MCF 10A (cell line): Measurements from ENCODE around the gene MKKS. TPM values are rescaled to one million over a fixed set of nuclear protein-coding genes. Genes with fewer than 3 reads are reported as not detected.
"Not testable (repeated sequence)": the region's sequence is repeated elsewhere in the genome, so short reads cannot be mapped to it uniquely, and the experiment has no call there.

Experiments
- BruUV-seq: library from RNA; stranded (reverse); fragments of 400-500 nt; replicated peaks from 2 replicates; lab custom pipeline; 2021; lab: Mats Ljungman, UMichigan
- CTCF ChIA-PET: fragments of 300-600 bp; sonication (Branson Sonifier 250); formaldehyde crosslinking; extraction: SDS; loops from one replicate; lab custom pipeline; 2021; ENCODE audit warnings: antibody characterized with exemption, inconsistent platforms; lab: Yijun Ruan, JAX
- POLR2A ChIA-PET: fragments of 300-600, 350-650 bp; sonication (Branson Sonifier 250); formaldehyde crosslinking; extraction: SDS; loops from one replicate; lab custom pipeline; 2020; ENCODE audit warnings: antibody characterized with exemption, inconsistent platforms; lab: Yijun Ruan, JAX
- DNase-seq: peaks from one replicate; pipeline ENCODE4 v3.0.0-alpha.2; 2018; ENCODE audit not compliant: unreplicated experiment
- H3K27ac Mint-ChIP-seq: one replicate; pipeline ENCODE4 v1.8.0; 2022; ENCODE audit warnings: mild to moderate bottlenecking, low read depth, mixed read lengths; ENCODE audit not compliant: unreplicated experiment
- H3K27me3 Mint-ChIP-seq: one replicate; pipeline ENCODE4 v1.8.0; 2022; ENCODE audit warnings: mixed read lengths; ENCODE audit not compliant: insufficient read depth, unreplicated experiment
- H3K36me3 Mint-ChIP-seq: one replicate; pipeline ENCODE4 v1.8.0; 2022; ENCODE audit warnings: mild to moderate bottlenecking, moderate library complexity, mixed read lengths; ENCODE audit not compliant: insufficient read depth, unreplicated experiment
- H3K4me1 Mint-ChIP-seq: one replicate; pipeline ENCODE4 v1.8.0; 2022; ENCODE audit warnings: mixed read lengths; ENCODE audit not compliant: insufficient read depth, unreplicated experiment
- H3K4me3 Mint-ChIP-seq: one replicate; pipeline ENCODE4 v1.8.0; 2022; ENCODE audit warnings: mild to moderate bottlenecking, moderate library complexity, mixed read lengths; ENCODE audit not compliant: unreplicated experiment
- H3K9me3 Mint-ChIP-seq: one replicate; pipeline ENCODE4 v1.8.0; 2022; ENCODE audit warnings: mixed read lengths; ENCODE audit not compliant: unreplicated experiment
- intact Hi-C: fragments of 100-400 bp; cut with micrococcal nuclease; formaldehyde crosslinking; loops from 2 replicates; pipeline ENCODE4 v1.14.1; 2022
- total RNA-seq: library from RNA; stranded (reverse); gene quantifications from 2 replicates; pipeline ENCODE4 v1.2.3, GENCODE V29; 2022
- TF ChIP-seq, protein P1 (sequence below): fragments of 200-600 bp; IDR thresholded peaks from one replicate; pipeline ENCODE4 v1.8.0; 2022; ENCODE audit warnings: antibody characterized with exemption, mild to moderate bottlenecking; ENCODE audit not compliant: unreplicated experiment

Gene MKKS
- total RNA-seq, 1 experiment from 2014 or later = 44.5 TPM

- no peak overlapping the region for H3K27ac Mint-ChIP-seq
- H3K9me3 Mint-ChIP-seq = no peaks in the 10 kb centered on the region
- TF ChIP-seq, protein P1, sequence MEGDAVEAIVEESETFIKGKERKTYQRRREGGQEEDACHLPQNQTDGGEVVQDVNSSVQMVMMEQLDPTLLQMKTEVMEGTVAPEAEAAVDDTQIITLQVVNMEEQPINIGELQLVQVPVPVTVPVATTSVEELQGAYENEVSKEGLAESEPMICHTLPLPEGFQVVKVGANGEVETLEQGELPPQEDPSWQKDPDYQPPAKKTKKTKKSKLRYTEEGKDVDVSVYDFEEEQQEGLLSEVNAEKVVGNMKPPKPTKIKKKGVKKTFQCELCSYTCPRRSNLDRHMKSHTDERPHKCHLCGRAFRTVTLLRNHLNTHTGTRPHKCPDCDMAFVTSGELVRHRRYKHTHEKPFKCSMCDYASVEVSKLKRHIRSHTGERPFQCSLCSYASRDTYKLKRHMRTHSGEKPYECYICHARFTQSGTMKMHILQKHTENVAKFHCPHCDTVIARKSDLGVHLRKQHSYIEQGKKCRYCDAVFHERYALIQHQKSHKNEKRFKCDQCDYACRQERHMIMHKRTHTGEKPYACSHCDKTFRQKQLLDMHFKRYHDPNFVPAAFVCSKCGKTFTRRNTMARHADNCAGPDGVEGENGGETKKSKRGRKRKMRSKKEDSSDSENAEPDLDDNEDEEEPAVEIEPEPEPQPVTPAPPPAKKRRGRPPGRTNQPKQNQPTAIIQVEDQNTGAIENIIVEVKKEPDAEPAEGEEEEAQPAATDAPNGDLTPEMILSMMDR = no peak
- no peaks in the 10 kb centered on the region for H3K27me3 Mint-ChIP-seq
- H3K36me3 Mint-ChIP-seq = peaks cover 25% of the 10 kb centered on the region
- BruUV-seq = no TSS peak
- H3K4me1 Mint-ChIP-seq = no peaks in the 10 kb centered on the region
- no peak for DNase-seq
- H3K4me3 Mint-ChIP-seq = no peak overlapping the region
- ChIA-PET CTCF (interaction anchor here (0.6 to 2.5 kb wide), 13 partner anchors 10 to 1330 kb away, joined by 3 to 14 read pairs (median 4); no protein-coding TSS in a partner anchor), POLR2A (interaction anchor here (0.7 to 1.2 kb wide), 4 partner anchors 11 to 418 kb away, joined by 3 to 5 read pairs (median 3); no protein-coding TSS in a partner anchor)
- intact Hi-C loops = no loop called here
Measured at GRCh38 chr20:10402938-10403608, 30.9 kb downstream of the MKKS start.

GRCh38 chr20:10398834-10399369 is 35.1 kb downstream of the MKKS start:
- Mint-ChIP-seq H3K4me1 (no peaks in the 10 kb centered on the region), H3K4me3 (no peak overlapping the region), H3K36me3 (no peaks in the 10 kb centered on the region), H3K27ac (no peak overlapping the region), H3K9me3 (no peaks in the 10 kb centered on the region), H3K27me3 (no peaks in the 10 kb centered on the region)
- intact Hi-C loops = no loop called here
- BruUV-seq = no TSS peak
- DNase-seq = no peak
- TF ChIP-seq, protein P1 = no peak
- POLR2A ChIA-PET = no interaction called here
- CTCF ChIA-PET = no interaction called here

DNA sequence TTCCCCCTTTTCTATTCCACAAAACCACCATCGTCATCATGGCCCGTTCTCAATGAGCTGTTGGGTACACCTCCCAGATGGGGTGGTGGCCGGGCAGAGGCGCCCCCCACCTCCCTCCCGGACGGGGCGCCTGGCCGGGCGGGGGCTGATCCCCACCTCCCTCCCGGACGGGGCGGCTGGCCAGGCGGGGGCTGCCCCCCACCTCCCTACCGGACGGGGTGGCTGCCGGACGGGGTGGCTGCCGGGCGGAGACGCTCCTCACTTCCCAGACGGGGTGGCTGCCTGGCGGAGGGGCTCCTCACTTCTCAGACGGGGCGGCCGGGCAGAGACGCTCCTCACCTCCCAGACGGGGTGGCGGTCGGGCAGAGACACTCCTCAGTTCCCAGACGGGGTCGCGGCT is 39.3 kb downstream of the MKKS start:
- H3K27ac Mint-ChIP-seq, H3K27me3 Mint-ChIP-seq, DNase-seq, POLR2A ChIA-PET, H3K36me3 Mint-ChIP-seq, intact Hi-C loops, CTCF ChIA-PET, H3K9me3 Mint-ChIP-seq, H3K4me3 Mint-ChIP-seq, H3K4me1 Mint-ChIP-seq, BruUV-seq: not testable (repeated sequence)

GRCh38 chr20:10390709-10391108 is 43.3 kb downstream of the MKKS start:
- TF ChIP-seq, protein P1 = no peak
- Mint-ChIP-seq H3K27me3 (no peaks in the 10 kb centered on the region), H3K9me3 (no peaks in the 10 kb centered on the region), H3K27ac (no peak overlapping the region), H3K4me3 (no peak overlapping the region), H3K4me1 (peaks cover 6% of the 10 kb centered on the region), H3K36me3 (no peaks in the 10 kb centered on the region)
- ChIA-PET POLR2A (no interaction called here), CTCF (interaction anchor here (1.1 to 1.9 kb wide), 3 partner anchors 36 to 412 kb away, joined by 3 to 8 read pairs (median 6); no protein-coding TSS in a partner anchor)
- no peak for DNase-seq
- intact Hi-C loops = no loop called here
- no TSS peak for BruUV-seq
